ENCODE results near the gene OR7C2.
"Not testable (repeated sequence)": the region's sequence is repeated elsewhere in the genome, so short reads cannot be mapped to it uniquely, and the experiment has no call there.

The OR7C2 gene

DNA sequence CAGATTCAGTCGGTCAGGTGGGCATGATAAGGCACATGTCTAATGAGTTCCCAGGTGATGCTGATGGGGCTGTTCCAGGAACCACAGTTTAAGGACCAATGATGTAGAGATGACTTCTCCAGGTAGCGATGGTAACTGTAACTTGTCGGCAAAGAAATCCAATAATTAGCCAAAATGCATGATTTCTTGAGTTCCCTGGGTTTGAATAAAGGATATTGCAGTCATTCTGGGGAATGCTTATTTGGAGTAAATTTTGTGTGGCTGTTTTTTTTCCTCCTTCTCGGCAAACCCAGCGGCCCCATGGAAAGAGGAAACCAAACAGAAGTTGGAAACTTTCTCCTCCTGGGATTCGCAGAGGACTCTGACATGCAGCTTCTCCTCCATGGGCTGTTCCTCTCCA lies at the start of gene OR7C2:
TSS of gene OR7C2 (plus strand) at position 301 of the 400 bp plus-strand sequence. CDS start at position 301, 0 bp downstream.
- DNase-seq (ENCODE audit: low read depth in 2 of 3, low spot score in 1 of 3) = no peak

DNA sequence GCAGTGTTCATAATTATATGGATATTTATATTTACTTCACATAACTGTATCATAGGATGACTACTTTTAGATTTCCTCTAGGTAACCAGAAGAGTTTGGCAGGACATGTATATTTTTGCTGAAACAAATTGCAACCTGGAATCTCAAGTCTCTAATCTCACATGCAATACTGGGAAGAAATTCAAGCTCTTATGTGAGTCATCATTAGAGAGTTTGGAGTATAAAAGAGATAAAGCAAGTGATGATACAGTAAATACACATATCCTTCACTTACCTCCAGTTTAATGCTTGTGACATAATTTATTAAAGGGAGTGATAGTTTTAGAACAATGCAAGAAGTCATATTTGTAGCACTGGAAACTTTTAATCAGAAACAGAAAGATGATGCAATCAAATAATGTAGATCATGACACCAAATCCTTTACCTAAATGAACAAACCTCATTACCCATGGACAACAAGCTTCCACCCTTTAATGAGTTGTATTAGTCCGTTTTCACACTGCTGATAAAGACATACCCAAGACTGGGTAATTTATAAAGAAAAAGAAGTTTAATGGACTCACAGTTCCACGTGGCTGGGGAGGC lies 39.5 kb upstream of the OR7C2 start:
- DNase-seq (ENCODE audit: low read depth in 2 of 3, low spot score in 1 of 3) = no peak

DNA sequence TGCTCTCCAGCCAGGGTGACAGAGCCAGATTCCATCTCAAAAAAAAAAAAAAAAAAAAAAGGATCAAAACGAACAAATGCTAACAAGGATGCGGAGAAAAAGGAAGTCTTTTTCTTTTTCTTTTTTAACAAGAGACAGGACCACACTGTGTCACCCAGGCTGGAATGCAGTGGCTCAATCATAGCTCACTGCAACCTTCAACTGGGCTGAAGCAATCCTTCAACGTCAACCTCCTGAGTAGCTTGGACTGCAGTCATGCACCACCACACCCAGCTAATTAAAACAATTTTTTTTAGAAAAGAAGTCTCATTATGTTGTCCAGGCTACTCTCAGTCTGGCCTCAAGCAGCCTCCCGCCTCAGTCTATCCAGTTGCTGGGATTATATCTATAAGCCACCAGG lies 34.6 kb upstream of the OR7C2 start:
- DNase-seq (ENCODE audit: low read depth in 2 of 3, low spot score in 1 of 3) = no peak

DNA sequence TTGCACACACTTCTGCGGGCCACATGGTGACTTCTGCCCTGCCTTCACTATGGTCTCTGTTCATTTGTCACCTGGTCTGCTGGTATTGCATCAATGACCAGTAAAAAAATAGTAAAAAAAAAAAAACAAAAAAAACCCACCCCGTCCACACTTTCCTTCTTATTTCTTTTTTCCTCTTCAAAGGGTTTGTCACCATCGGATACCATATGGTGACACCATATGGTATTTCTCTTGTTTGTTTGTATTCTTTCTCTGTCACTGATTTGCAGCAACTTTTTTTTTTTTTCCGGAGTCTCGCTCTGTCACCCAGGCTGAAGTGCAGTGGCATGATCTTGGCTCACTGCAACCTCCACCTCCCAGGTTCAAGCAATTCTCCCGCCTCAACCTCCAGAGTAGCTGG lies 26.2 kb upstream of the OR7C2 start:
- no peak for DNase-seq (ENCODE audit: low read depth in 2 of 3, low spot score in 1 of 3)

DNA sequence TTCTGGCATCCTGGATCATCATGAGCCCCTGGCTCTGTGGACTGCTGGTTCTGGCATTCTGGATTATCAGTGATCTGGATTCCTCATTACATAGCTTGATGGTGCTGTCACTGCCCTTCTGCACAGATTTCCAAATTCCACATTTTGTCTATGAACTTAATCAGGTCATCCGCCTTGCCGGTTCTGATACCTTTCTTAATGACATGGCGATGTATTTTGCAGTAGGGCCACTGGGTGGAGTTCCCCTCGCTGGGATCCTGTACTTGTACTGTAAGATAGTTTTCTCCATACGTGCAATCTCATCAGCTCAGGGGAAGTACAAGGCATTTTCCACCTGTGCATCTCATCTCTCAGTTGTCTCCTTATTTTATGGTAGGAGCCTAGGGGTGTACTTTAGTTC lies 24.4 kb upstream of the OR7C2 start:
- DNase-seq (ENCODE audit: low read depth in 2 of 3, low spot score in 1 of 3) = no peak

DNA sequence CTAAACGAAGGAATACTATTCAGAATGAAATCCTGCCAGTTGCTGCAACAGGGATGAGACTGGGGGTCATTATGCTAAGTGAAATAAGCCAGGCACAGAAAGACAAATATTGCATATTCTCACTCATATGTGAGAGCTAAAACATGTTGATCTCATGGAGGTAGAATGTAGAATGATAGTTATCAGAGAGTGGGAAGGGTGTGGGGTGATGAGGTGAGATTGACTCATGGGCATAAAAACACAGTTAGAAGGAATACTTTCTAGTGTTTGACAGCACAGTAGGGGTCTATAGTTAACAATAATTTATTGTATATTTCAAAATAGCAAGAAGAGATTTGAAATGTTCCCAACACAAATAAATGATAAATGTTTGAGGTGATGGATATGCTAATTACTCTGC lies 7.8 kb upstream of the OR7C2 start:
- DNase-seq (ENCODE audit: low read depth in 2 of 3, low spot score in 1 of 3) = no peak

DNA sequence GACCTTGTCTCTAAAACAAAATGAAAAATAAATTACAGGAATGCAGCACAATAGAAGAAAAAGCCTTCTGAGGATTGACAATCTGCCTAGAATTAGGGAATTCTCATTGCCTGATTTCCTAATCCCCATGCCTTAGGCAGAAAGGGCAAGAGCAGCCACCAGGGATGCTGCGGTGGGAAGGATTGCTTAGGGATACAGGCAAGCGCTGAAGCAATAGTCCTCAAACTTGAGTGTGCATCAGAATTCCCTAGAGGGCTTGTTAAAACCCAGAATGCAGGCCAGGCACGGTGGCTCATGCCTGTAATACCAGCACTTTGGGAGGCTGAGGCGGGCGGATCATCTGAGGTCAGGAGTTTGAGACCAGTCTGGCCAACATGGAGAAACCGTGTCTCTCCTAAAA lies 1.0 kb upstream of the OR7C2 start:
- no peak for DNase-seq (ENCODE audit: low read depth in 2 of 3, low spot score in 1 of 3)

DNA sequence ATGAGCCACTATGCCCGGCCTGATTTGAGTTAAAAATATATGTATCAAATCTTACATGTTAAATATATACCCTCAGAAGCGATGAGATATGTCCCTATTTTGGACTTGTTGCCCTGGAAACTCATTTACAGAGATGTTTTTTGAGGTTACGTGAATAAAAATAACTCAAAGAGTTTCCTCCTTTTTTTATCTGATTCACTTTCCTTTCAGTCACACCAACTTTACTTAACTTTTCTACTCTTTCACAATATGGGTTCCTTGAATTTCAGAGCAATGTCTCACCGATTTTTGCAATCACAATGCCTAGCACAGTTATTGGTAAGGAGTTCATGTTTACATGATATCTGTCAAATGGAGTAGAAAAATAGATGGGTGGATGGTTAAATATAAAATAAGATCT lies 2.3 kb downstream of the OR7C2 start:
- DNase-seq (ENCODE audit: low read depth in 2 of 3, low spot score in 1 of 3) = no peak

DNA sequence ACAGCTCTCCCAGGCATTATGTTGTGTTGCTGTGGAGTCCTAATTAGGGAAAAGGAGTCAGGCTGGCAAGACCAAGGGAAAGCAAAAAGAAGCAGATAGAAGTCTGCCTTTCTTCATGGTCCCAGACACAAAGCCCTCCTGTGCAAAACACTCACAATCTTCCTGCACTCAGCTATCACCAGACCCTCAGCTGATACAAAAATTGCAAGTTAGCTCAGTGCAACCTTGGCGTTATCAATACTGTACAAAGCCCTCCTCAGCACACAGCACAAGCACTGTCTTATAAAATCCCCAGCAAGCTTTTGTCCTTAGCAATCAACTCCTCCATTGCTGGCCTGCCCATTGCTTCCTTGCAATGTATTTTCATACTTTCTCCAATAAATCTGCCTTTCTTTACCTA lies 3.2 kb downstream of the OR7C2 start:
- no peak for DNase-seq (ENCODE audit: low read depth in 2 of 3, low spot score in 1 of 3)

DNA sequence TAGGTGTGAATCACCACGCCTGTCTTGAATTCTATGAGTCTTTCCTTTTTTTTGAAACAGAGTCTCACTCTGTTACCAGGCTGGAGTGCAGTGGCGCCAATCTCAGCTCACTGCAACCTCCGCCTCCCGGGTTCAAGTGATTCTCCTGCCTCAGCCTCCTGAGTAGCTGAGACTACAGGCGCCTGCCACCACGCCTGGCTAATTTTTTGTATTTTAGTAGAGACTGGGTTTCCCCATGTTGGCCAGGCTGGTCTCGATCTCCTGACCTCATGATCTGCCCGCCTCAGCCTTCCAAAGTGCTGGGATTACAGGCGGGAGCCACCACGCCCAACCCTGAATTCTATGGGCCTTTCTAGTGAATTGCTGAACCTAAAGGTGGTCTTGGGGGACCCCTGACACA lies 8.1 kb downstream of the OR7C2 start:
- not testable (repeated sequence) for DNase-seq (ENCODE audit: low read depth in 2 of 3, low spot score in 1 of 3)

DNA sequence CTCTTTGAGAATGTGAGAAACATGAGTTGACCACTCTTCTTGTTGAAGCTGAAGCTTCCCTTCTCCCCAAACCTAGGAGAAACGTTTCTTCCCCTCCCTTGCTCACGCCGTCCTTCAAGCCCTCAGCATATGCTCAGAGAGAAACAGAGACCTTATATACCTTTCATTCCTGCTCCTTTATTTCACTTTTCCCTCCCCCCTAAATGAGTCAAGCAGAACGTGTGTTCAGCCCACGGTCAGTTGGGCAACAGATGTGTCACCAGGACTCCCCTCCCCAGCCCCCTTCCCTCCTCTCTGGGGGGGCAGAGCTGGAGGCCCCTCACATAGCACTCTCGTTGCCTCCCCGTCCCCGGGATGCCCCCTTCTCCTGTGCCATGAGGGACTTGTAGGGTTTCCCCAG lies 8.6 kb downstream of the OR7C2 start:
- no peak for DNase-seq (ENCODE audit: low read depth in 2 of 3, low spot score in 1 of 3)

DNA sequence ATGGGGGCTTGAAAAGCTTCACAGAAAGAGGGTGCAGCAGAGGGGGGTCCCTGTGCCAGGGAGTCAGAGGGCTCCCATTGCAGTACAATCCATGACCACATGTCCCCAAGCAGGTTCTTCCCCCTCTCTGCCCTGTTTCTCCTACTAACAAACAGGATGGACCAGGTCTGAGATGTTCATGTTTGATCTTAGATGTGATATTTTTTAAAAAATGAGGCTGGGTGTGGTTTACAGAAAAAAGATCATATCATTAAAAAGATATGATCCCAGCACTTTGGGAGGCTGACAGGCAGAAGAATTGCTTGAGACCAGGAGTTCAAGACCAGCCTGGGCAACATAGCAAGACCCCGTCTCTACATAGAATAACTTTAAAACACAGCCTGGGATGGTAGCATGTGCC lies 9.1 kb downstream of the OR7C2 start:
- DNase-seq (ENCODE audit: low read depth in 2 of 3, low spot score in 1 of 3) = no peak

DNA sequence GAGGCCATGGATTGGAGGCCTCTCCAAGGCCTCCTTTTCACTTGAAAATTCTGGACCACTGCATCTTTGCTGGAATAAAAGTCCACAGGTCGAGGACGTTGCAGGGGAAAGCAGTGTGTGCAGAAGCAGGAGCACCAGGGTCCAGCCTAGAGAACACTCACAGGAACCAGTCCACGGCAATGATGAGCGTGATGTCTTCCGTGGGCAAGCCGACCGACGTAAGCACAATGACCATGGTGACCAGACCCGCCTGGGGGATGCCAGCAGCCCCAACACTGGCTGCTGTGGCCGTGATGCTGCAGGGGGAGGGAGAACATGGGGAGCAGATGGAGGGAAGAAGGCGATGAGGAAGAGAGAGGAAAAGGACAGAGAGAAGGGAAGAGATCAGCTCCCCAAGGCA lies 11.5 kb downstream of the OR7C2 start:
- no peak for DNase-seq (ENCODE audit: low read depth in 2 of 3, low spot score in 1 of 3)

DNA sequence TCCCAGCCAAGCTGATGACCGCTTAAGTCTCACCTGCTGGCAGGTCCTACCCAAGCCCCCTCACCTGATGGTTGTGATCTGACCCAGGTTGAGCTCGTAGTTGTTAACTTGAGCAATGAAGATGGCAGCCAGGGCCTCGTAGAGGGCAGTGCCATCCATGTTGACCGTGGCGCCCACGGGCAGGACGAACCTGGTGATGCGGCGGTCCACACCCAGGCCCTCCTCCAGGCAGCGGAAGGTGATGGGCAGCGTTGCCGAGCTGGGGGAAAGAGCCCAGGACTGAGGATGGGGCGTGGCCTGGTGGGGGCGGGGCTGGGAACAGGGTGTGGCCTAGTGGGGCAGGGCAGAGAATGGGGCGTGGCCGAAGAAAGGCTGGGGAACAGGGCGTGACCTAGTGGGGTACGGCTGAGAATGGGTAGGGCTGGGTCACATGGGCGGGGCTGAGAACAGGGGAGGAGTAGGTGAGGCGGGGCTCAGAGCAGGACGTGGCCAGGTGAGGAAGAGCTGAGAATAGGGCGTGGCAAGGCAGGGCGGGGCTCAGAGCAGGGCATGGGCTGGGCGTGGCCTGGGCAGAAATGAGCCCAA lies 12.9 kb downstream of the OR7C2 start:
- peak in 1 of 3 donors; percentile 0 for DNase-seq (ENCODE audit: low read depth in 2 of 3, low spot score in 1 of 3)

DNA sequence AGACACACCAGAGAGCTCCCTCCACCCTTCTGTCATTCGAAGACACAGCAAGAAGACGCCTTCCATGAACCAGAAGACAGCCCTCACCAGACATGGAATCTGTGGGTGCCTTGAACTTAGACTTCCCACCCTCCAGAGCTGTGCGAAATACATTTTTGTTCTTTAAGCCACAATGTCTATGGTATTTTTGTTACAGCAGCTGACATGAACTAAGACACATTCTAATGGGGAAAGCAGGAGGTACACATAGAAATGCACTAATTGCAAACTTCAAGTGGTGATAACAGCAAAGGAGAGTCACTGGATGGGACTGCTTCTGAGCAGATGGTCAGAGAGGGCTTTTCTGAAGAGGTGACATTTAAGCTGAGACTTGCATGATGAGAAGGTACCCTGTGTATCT lies 16.2 kb downstream of the OR7C2 start:
- DNase-seq (ENCODE audit: low read depth in 2 of 3, low spot score in 1 of 3) = no peak

DNA sequence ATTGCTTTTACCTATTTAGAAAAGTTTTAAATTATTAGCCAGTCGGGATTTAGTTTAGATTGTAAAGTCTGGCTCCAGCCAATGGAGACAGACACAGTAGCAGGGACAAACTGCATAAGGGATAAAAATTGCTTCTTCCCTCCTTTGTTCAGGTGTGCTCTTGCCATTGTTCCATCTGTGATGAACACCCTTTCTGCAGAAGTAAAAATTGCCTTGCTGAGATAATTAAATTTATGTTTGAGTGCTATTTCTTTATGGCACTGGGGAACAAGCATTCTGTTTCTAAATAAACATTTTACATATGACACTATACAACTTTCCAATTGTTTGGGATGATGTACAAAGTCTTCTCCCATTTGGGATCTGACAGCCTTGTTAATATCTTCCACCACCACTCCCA lies 18.0 kb downstream of the OR7C2 start:
- no peak for DNase-seq (ENCODE audit: low read depth in 2 of 3, low spot score in 1 of 3)

DNA sequence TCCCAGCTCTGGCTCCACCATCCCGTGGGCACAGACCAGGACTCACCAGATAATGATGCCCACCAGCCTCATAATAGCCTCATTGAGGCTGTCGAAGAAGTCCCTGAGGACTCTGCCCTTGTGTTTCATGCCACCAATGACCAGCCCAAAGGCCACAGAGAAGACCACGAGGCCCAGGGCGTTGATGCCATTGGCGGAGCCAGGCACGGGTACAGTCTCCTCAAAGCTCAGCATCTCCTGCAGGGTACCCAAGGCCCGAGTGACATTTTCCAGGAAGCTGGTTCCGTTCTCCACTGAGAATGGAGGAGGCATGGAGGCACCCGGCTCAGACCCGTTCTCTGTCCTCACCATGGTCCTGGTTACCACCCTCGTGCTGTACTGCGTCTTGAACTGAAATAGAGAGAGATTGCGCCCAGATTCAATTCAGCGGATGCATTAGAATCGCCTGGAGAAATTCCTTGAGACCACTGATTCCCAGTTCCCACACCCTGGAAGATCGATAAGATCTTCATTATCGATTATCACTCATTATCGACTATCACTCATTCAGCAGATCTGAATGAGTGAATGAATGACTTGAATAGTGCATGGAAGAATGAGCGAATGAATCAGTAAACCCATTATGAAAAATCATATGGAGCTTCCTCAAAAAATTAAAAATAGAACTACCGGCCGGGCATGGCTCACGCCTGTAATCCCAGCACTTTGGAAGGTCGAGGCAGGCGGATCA lies 20.8 kb downstream of the OR7C2 start:
- DNase-seq (ENCODE audit: low read depth in 2 of 3, low spot score in 1 of 3) = no peak

DNA sequence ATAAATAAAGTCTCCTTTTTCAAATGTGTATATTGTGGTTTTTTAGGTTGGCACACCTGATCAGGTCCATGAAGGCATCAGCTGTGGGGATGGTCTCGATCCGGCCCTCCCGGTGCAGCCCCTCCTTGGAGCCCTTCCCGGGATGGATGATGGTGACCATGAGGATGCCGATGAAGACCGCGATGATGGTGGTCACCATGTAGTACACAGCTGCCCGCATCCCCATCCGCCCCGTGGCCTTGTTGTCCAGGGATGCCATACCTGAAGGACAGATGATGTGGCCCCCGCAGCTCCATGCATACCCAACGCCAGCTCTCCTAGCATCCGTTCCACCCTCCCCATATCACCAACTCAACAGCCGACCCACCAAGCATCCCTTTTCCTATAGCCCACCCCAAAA lies 27.0 kb downstream of the OR7C2 start:
- DNase-seq (ENCODE audit: low read depth in 2 of 3, low spot score in 1 of 3) = no peak

DNA sequence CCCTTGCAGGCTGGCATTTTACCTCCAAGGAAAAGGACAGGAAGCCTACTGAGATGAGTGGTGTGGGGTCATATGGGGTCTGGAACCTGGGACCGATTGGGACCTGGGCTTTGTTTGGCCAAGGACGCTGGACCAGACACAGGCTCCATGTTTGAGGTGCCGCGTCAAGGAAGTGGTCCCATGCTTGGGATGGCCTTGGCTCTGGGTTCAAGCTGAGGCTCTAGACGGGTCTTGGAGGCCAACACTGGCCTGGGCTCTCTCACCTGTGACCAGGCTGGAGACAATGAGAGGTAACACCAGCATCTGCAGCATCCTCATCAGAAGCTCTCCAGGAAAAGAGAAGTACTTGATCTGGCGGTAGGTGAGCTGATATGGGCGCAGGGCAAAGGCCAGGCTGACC lies 30.2 kb downstream of the OR7C2 start:
- no peak for DNase-seq (ENCODE audit: low read depth in 2 of 3, low spot score in 1 of 3)

DNA sequence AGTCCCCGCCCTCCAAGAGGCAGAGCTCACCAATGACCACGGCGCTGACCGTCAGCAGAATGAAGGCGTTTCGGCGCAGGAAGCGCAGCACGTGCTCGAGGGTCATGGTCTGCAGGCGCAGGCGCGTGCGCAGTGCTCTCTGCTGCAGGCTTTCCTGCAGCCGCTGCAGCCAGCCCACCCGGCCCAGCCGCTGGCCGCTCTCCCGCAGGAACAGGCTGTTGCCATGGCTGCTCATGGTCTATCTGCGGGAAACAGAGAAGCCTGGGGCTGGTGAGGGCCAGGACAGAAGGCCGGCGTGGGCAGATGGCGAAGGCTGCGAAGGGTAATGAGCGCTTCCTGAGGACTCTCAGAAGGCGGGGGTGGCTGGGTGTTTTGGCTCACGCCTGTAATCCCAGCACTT lies 31.4 kb downstream of the OR7C2 start:
- no peak for DNase-seq (ENCODE audit: low read depth in 2 of 3, low spot score in 1 of 3)

DNA sequence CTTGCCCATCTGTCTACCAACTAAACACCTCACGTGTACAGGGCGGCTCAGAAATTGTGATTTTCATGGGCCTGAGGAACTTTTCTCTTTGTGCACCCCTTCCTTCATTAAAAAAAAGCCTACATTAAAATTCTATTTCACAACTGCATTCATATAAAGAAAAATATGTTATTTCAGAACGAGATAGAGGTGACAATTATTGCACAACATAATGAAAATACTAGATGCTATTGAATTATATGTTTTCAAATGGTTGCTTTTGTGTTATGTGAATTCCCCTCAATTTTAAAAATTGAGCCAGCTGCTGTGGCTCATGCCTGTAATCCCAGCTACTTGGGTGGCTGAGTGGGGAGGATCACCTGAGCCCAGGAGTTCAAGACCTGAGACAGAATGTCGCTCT lies 33.2 kb downstream of the OR7C2 start:
- no peak for DNase-seq (ENCODE audit: low read depth in 2 of 3, low spot score in 1 of 3)

DNA sequence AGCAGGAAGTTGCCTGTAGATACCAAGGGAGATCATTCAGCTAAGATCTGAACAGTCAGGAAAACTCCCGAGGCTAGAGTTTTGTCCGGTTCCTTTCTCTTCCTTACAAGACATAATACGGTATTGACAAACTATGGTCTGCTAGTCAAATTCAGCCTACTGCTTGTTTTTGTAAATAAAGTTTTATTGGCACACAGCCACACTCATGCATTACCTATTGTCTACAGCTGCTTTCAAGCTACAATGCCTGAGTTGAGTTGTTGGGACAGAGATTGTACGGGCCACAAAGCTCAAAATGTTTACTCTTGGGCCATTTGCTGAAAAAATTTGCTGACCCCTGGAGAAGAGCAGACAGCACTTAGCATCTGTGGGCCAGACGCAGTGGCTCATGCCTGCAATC lies 35.8 kb downstream of the OR7C2 start:
- DNase-seq (ENCODE audit: low read depth in 2 of 3, low spot score in 1 of 3) = no peak
